ENCODE data around the gene DICER1.

DNA sequence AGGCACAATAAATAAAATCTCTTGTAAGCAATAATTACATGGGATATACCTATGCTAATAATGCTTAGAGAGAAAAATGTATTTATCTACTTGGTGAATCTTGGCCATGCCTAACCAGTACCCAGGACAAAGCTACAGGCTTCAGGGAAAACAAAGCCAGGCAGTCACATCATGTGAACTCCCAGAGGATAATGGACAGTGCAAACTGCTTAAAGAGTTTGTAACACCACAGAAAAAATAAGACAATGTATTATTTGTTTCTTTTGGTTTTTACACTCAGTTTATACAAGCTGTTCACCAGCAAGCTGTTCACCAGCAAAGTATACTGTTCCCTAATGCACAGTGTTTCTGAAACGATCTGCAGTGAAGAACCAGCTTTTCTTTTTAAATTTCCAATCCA, 38.0 kb downstream of the DICER1 start:
- TF ChIP-seq CTCF (IDR thresholded peaks at IDR 0.05) (no peak), POLR2A (IDR thresholded peaks at IDR 0.05) (no peak)
